Right lung (tissue), 5 donors: ENCODE results near the gene PCED1B. TPM values are rescaled to one million over a fixed set of nuclear protein-coding genes. Genes with fewer than 3 reads are reported as not detected.
A peak's percentile ranks its signal among the peaks of the same experiment; 100 is the strongest.

Source experiments
- DNase-seq, 2 donors: peaks; one replicate each; pipeline ENCODE4 v3.0.0-alpha.2; 2013
- polyA plus RNA-seq, 5 donors: library from polyadenylated mRNA; unstranded; fragments of 120-200 nt; gene quantifications; one replicate each; pipeline versions ENCODE4 v1.2.1 to v1.2.3, GENCODE V29; 2013; ENCODE audit warnings: inconsistent platforms in 1 of 5, low replicate concordance in 1 of 5; ENCODE audit not compliant: insufficient read length in 5 of 5, insufficient read depth in 1 of 5

Gene PCED1B
- polyA plus RNA-seq, 5 donors, result 0.59 to 1.9 (median 1.3) TPM

DNA sequence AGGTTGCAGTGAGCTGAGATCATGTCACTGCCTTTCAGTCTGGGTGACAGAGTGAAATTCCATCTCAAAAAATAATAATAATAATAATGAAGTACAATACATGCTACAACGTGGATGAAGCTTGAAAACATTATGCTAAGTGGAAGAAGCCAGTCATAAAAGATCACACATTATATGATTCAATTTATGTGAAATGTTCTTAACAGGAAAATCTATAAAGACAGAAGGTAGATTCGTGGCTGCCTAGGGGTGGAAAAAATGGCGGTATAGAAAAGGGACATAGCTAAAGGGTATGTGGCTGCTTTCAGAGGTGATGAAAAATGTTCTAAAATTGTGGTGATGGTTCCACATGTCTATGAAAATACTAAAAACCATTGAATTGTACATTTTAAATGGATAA lies 41.3 kb downstream of the PCED1B start:
- DNase-seq, result no peak

DNA sequence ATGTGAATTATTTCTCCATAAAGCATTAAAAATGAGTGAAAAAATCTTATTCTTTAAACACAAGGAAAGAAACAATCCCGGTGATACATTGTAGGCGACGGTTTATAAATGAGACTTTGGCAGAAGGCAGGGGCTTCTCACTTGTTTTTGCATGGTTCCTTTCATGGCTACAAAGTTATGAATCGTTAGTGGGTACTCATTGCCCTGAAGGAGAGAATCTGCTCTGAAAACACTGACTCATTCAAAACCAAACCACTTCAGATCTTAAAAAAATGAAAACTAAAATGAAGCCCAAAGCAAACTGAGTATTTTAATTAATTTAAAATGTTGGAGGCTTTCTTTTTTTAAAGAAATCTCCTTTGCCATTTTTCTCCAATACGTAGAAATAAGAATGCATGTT lies 41.7 kb downstream of the PCED1B start:
- no peak for DNase-seq

DNA sequence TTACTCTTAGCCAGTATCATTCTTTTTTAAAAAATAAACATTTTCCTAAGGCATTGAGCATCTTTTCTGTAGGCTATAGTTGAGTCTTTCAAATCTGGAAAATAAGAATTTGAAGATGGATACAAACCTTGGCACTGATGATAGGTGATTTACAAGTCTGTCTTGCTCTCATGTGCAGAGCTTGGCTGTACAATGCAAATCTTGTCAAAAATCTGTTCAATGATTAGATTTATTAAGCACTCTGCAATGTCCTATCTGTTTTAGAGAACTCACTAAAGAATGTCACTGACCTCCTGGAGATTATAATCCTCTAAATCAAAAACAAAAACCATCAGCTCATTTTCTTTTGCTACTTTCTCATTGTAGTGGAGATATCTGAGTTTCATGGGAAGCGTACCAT lies 43.2 kb downstream of the PCED1B start:
- DNase-seq, result no peak

DNA sequence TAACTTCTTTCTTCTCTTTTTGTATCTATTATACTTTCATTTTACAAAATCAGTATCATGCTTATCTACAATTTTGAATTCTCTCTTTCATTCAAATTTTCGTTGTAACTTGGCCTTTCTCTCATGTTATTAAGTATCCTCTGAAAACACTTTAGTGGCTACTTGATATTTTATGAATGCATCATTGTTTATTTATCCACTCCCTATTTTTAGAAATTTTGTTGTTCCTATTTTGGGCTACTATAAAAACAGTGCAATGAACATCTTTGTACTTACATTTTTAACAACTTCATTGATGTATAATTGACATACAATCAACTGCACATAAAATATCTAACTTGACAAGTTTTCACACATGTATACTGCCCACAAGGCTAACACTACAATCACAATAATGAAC lies 44.3 kb downstream of the PCED1B start:
- no peak for DNase-seq

DNA sequence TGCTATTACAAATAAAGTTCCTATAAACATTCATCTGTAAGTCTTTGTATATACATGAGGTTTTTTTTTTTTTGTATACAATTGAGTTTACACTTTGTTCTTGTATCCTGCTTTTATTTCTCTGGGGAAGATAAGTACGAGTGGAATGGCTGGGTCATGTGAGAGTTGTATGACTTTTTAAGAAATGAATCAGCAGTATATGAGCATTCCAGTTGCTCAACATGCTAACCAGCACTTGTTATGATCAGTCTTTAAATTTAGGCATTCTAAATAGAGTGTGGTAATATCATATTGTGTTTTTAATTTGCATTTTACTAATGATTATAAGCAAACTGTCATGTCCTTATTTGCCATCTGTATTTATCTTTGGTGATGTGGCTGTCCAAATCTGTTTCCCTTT lies 45.0 kb downstream of the PCED1B start:
- no peak for DNase-seq

DNA sequence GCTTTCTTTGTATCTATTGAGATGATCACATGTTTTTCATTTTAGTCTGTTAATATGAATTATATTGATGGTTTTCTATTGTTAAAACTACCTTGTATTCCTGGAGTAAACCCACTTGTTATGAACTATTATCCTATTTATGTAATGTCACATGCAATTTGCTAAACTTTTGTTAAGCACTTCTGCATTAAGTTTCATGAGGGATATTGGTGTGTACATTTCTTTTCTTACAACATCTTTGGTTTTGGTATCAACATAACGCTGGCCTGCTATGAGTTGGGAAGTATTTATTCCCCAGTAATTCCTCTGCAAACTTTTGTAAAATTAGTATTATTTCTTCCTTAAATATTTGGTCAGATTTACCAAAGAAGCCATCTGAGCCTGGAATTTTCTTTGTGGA lies 46.8 kb downstream of the PCED1B start:
- no peak for DNase-seq

DNA sequence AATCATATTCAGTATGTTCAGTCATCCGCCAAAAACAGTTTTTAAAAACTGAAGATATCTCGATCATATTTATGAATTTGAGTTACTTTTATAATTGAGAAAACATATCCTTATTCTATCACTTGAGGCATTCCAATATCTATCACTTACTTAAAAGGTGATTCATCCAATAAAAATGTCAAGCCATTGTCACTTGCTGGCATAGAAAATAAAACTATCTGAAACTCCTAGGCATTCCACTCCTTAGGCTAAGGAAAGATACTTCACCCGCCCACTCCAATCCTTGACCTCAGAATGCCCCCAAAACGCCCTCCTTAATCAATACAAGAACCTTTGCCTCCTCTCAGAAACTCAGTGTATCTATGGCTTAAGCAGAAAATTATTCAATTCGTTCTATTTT lies 51.6 kb downstream of the PCED1B start:
- no peak for DNase-seq

DNA sequence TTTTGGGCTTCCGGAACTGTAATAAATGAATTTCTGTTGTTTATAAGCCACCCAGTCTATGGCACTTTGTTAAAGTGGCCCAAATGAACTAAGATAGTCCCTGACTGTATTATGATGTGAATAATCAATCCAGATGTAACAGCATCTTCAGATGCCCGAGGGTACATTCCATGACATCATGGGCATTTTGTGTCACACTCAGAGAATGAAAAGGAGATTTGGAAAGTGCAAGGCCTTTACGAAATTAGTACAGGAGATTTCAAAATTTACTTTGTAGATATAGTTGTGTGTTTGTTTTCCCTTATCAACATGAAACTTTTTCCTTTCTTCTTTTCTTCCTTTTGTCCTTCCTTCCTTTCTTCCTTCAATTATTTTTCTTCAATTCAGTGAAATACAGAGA lies 54.6 kb downstream of the PCED1B start:
- DNase-seq, result no peak

DNA sequence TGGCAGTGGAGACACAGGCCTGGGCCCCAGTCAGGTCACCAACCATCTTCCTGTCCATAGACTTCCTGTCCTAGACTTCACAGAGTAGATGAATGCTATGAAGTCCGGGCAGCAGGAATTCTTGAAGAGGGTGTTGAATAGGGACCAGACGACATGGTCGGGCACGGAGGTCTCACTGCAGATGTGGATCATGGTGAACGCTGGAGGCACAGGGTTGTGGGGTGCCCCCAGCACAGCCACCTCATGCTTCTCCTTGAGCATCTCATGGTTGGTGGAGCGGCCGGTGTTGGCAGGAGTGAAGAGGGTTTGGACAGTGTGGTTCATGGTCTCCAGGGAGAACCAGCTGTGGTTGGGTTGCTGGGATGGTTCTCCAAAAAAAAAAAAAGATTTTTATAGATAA lies 56.2 kb downstream of the PCED1B start:
- DNase-seq, result no peak

DNA sequence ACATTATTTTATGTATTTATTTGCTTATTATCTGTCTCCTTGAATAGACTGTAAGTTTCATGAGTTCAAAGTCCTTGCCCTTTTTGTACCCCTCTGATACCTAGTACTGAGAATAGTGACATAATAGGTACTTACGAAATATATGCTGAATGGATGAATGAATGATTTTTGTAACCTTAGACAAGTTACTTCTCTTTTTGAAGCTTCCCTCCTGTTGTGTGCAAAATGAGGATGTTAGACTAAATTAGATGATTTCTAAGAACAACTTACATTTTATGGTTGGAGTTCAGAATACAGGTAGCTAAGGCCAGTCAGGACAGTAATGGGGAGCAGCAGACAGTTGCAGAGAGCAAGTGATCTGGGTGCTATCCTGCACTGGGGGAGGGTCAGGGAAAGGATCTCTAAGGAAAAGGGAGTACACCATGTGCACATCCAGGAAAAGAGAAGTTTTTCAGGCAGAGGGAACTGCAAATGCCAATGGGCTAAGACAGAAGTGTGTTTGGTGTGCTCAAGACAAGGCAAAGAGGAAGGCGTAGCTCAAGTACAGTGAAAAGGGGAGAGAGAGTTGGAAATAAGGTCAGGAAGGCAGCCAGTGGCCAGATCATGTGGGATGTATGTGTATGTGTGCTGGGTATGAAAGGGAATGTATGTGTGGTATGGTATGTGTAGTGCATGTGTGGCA lies 59.7 kb downstream of the PCED1B start:
- DNase-seq, result no peak

DNA sequence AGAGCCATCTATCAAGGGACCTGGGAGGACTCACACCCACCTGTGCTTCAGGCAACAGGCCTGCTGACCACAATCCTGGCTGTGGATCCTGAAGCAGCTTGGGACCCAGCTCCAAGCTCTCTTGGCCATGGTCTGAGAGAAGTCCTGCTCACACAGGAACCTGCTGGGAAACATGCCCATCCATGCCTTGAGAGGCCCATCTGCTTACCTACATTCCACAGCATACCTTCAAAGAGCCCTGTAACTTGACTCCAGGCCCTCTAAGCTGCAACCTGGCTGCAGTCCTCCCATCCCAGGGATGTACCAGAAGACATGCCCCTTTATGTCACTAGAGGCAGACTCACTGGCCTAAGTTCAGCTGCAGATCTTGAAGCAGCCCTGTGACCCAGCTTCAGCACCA lies 62.0 kb downstream of the PCED1B start:
- DNase-seq, result no peak

DNA sequence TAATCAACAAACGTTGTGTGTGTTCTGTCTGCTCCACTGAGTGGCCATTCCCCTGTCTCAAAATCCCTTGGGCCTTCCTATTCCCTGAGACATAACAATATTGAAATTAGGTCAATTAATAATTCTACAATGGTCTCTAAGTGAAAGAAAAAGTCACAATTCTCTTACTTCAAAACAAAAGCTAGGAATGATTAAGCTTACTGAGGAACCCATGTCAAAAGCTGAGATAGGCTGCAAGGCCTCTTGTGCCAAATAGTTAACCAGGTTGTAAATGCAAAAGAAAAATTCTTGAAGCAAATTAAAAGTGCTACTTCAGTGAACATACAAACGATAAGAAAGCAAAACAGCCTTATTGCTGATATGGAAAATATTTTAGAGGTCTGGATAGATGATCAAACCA lies 65.3 kb downstream of the PCED1B start:
- no peak for DNase-seq

DNA sequence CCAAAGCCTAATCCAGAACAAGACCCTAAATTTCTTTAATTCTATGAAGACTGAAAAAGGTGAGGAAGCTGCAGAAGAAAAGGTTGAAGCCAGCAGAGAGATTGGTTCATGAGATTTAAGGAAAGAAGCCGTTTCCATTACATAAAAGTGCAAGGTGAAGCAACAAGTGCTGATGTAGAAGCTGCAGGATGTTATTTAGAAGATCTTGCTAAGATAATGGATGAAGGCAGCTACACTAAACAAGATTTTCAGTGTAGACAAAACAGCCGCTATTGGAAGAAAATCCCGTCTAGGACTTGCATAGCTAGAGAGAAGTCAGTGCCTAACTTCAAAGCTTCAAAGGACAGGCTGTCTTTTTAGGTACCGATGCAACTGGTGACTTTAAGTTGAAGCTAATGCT lies 65.8 kb downstream of the PCED1B start:
- no peak for DNase-seq

DNA sequence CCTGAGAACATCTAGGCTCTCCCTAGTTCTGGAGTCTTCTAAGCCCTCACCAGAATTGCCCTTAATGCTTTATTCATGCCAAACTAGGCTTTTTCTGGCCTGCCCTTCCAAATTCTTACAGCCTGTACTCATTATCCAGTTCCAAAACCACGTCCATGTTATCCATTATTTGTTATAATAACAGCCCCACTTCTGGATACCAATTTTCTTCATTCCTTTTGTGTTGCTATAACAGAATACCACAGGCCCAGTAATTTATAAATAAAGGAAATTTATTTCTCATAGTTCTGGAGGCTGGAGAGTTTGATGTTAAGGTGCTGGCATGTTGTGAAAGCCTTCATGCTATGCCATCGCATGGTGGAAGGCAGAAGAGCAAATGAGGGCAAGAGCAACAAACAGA lies 68.3 kb downstream of the PCED1B start:
- DNase-seq, result no peak

DNA sequence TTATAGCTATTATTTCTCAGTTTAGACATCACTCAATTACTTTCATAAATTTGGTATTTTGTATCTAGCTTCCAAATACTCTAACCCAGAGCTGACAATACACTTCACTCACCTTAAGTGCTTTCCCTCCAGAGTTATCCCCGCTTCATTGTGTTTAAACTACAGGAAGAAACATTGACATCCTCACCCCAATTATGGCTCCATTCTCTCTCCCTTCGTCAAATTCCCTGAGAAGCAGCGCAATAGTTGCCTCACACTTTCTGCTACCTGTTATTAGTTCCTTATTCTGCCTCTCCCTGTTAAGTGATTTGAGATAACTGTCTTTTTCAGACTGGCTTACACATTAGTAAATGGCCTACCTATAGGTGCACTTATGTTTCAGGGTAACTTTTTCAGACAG lies 69.7 kb downstream of the PCED1B start:
- no peak for DNase-seq

DNA sequence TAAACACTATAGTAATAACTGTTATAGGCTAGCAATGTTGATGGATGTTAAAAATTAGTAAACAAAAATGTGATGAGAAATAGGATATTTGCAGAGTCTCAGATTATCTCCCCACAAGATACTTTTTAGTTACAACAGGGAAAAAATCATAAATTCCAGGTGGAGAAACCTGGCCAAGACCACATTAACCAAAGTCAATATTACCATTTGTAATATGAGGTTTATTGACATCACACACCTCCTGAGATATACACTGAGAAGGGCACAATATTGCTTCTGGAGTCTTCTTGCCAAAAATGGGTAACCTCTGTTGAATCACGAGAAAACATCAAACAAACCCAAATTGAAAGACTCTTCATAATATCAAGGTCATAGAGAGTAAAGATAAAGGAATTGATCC lies 72.7 kb downstream of the PCED1B start:
- DNase-seq, result no peak

DNA sequence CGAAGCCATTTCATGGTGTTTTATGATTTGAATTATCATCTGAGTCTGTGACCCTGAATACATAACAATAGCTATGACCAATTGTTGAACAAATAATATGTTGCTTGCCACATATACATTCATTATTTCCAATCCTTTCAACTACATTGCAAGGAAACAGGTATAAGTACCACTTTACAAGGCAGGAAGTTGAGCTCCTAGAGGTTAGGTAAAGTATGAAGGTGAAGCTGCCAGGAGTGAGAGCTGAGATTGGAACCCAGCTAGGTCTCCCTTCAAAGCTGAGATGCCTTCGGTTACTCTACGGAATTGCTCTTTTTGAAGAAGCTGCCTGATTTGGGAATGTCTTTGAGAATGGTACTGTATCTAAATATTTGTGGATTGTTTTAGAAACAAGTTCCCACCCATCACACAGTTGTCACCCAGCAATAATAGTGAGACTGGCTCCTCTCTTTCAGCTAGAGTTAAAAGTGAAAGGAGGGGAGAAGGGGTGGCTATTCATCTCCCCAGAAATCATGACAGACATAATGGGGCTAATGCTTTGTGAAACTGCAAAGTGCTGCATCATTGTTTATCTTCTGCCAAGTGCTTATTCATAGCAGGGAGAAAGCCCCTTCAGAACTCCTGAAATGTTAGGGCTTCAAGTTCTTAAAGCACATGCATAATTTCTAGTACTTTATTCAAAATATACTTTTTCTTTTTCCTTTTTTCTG lies 76.2 kb downstream of the PCED1B start:
- DNase-seq, result no peak

DNA sequence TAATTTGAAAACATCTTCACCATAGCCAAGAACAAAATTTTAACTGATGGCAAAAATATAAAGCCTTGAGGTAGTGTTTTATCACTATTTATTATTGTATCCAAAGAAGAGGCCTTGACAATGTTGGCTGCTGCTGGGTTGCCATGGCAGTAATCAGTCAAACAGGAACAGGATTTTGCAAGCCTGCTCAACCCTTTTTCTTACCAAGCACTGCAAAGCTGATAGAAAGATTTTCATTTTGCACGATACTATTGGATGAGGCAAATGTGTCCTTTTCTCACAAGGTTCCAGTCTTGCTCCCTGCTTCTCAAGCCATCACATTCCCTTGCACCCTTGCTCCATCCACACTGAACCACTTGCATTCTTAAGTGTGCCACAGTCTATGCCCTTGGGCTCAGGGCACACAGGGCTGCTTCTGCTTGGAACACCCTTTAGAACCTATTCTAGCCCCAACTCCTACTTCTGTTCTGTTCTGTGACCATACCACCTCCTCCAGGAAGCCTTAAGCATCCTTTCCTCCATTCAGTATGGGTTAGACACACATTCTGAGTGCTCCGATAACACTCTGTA lies 76.8 kb downstream of the PCED1B start:
- peak in 1 of 2 donors; percentile 8 for DNase-seq

DNA sequence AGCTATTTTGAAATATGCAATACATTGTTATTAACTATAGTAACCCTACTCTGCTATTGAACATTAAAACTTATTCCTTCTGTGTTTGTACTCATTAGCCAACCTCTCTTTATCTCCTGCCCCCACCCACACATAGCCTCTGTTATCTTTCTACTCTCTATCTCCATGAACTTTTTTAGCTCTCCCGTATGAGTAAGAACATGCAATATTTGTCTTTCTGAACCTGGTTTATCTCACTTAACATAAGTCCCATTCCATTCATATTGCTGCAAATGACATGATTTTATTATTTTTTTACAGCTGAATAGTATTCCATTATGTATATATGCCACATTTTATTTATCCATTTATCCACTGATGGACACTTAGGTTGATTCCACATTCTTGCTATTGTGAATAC lies 79.4 kb downstream of the PCED1B start:
- DNase-seq, result no peak

DNA sequence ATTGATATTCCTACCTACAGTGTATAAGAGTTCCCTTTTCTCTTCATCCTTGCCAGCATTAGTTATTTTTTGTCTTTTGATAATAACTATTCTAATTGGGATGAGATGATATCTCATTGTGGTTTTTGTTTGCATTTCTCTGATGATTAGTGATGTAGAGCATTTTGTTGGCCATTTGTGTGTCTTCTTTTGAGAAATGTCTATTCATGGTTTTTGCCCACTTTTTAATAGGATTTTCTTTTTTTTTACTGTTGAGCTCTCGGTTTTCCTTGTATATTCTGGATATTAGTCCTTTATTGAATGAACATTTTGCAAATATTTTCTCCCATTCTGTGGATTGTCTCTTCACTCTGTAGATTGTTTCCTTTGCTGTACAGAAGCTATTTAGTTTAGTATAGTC lies 79.9 kb downstream of the PCED1B start:
- no peak for DNase-seq

DNA sequence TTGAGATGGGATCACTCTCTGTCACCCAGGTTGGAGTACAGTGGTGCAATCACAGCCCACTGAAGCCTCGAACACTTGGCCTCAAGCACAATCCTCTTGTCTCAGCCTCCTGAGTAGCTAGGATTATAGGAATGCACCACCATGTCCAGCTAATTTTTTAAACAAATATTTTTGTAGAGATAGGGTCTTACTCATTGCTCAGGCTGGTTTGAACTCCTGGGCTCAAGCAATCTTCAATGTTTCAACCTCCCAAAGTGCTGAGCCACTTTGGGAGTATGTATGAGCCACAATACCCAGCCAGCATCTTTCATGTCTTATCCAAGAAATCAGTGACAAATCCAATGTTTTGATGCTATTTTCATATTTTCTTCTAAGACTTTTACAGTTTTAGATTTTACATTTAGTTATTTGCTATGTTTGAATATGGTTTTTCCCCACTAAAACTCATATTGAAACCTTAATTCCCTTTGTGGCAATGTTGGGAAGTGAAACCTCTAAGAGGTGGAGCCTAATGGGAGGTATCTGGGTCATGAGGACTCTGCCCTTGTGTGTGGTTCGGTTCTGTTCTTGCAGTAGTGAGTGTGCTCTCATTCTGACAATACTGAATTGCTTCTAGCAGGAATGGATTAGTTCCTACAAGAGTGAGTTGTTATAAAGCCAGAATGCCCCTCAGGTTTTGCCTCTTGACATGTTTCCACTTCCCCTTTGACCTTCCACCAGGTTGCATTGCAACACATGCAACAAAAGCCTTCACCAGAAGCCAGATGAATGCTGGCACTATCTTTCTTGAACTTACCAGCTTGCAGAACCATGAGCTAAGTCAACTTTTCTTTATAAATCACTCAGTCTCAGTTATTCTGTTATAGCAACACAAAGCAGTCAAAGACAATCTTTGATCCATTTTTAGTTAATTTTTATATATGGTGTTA lies 81.2 kb downstream of the PCED1B start:
- DNase-seq, result no peak

DNA sequence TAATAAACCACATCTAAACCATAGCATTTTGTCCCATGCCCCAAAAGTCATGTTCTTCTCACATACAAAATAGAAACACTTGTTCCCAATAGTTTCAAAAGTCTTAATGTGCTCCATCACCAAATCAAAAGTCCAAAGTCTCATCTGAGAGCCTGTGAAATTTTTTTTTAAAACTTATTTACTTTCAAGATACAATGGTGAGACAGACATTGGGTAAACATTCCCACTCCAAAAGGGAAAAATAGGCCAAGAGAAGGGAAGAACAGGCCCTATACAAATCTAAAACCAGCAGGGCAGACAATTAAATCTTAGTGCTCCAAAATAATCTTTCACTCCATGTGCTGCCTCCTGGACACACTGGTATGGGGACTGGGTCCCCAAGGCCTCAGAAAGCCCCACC lies 84.7 kb downstream of the PCED1B start:
- DNase-seq, result no peak
